Stimulated activated CD4-positive, alpha-beta T cell treated with anti-CD3 and anti-CD28 coated beads, TNF-alpha, amount 100 ng/mL, for 1 hour (primary cell): ENCODE results near the gene MRPL43.
A peak's percentile ranks its signal among the peaks of the same experiment; 100 is the strongest.
"Not testable (repeated sequence)": the region's sequence is repeated elsewhere in the genome, so short reads cannot be mapped to it uniquely, and the experiment has no call there.

ENCODE experiments used
- DNase-seq, 3 donors: peaks; one replicate each; pipeline ENCODE4 v3.0.0-alpha.2; 2020; ENCODE audit warnings: low read depth in 3 of 3, low spot score in 1 of 3

The MRPL43 gene

DNA sequence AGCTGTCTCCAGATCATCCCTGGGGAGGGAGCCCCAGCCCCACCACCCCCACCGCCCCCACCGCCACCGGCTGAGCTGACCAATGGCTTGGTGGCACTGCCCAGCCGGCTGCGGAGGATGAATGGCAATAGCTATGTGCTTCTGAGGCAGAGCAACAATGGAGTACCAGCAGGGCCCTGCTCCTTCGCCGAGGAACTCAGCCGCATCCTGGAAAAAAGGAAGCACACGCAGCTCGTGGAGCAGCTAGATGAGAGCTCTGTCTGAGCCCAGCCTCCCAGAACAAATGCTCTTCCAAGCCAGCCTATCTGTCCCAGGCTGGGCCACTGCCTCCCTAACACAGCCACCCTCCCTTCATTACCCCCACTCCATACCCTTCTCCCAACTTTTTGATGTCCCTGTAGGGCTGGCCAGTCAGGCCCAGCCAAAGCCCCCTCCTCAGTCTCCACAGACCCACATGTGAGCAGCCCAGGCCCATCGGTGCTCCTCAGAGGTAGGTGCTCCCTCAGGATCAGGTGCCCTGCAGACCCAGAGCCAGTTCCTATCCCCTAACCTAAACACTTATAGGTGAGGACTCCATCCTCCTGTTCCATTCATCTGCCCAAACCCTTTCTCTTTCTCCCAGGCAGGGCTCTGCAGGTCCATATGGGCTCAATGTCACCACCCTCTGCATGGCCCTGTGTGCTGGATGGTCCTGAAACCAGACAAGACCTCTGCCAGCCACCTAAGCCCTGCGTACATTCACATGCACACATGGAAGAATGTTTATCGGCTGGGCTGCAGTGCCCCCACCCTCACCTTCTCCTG lies 3.2 kb downstream of the MRPL43 start:
- DNase-seq: no peak

DNA sequence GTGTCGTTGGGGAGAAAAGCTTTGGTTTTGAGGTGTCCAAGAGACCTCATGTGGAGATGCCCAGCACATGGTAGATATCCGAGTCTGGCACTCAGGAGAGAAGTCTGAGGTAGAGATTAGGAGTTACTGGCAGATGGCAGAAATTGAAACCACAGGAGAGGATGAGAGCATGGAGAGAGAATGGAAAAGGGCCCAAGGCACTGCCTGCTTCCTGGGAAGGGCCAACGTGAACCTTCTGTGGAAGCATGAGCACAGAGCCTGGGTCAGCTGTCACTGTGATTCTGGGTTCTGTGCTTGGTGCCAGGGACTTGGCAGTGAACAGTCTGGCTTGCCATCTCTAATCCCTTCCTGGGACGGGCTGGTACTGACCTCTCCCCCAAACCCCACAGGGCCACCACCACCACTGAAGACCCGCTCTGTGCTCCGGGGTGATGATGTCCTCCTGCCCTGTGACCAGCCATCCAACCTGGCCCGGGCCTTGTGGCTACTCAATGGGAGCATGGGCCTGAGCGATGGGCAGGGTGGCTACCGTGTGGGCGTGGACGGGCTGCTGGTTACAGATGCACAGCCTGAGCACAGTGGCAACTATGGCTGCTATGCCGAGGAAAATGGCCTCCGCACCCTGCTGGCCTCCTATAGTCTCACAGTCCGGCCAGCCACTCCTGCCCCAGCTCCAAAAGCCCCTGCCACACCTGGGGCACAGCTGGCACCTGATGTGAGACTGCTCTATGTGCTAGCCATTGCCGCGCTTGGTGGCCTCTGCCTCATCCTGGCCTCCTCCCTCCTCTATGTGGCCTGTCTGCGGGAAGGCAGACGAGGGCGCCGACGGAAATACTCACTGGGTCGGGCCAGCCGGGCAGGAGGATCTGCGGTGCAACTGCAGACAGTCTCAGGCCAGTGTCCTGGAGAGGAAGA lies 4.1 kb downstream of the MRPL43 start:
- no peak for DNase-seq

DNA sequence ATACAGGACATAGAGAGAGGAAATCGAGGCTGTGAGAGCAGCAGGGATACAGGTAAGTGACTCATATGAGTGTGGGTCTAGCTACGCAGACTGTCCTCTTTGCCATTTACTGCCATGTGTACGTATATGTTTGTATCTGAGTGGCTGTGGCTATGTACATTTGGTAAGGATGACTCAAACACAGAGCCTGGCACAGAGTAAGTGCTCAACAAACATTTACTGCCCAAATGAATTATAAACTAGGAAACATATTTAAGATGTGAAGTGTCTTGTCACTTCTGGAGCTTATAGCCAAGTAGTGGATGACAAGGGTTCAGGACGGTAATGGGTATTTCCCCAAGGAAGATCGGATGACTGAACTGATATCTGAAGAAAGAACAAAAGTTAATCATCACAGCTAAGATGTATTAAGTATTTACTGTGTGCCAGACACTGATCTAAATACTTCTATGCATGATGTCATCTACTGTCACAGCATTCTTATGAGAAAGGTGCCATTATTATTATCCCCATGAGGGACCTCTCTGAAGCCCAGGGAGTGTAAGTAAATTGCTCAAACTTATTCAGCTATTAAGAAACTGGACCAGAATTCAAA lies 6.0 kb downstream of the MRPL43 start:
- DNase-seq: no peak

DNA sequence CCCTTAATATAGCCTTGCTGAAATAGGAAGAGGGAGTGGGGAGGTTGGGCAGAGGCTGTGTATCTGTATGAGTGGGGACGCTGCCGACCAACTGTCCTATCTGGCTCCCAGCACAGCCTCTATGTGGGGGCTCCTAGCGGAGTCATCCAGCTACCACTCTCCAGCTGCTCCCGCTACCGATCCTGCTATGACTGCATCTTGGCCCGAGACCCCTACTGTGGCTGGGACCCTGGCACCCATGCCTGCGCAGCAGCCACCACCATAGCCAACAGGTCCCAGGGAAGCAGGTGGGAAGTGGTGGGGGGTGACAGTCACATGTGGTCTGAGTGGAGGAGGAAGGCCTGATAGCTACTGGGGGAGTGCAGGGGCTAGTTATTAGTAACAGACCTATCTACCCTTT lies 6.6 kb downstream of the MRPL43 start:
- no peak for DNase-seq

DNA sequence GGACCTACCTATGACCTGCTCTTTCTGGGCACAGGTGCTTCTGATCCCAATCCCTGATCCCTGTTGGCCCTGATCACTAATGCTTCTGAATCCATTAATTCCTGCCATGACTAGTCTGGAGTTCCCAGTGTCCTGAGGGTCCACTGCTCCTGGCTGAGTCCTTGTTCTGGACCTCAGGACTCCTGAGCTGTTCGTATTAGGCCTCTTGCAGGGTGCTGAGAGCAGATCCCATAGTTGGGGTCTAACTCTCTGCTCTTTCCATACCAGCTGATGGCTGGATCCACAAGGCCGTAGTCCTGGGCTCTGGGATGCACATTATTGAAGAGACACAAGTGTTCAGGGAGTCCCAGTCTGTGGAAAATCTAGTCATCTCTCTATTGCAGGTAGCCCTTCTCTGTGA lies 7.0 kb downstream of the MRPL43 start:
- no peak for DNase-seq

DNA sequence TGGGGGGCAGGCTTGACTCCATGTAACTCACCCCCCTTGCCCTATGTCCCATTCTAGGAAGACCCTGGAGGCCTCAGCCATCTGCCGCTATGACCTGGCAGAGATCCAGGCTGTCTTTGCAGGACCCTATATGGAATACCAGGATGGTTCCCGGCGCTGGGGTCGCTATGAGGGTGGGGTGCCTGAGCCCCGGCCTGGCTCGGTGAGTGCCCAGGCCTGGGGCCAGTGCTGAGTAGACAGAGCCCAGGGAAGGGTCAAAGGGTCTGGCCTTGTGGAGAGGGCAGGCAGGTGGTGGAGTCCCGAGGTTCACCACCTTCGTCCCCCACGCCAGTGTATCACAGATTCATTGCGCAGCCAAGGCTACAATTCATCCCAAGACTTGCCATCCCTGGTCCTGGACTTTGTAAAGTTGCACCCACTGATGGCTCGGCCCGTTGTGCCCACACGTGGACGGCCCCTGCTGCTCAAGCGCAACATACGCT lies 7.5 kb downstream of the MRPL43 start:
- no peak for DNase-seq

DNA sequence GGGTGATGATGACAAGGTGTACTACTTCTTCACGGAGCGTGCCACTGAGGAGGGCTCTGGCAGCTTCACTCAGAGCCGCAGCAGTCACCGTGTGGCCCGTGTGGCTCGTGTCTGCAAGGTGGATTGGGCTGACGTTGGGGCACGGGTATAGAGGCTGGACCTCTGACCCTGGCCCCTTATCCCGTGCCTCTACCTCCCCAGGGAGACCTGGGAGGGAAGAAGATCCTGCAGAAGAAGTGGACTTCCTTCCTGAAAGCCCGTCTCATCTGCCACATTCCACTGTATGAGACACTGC lies 8.4 kb downstream of the MRPL43 start:
- DNase-seq: no peak

DNA sequence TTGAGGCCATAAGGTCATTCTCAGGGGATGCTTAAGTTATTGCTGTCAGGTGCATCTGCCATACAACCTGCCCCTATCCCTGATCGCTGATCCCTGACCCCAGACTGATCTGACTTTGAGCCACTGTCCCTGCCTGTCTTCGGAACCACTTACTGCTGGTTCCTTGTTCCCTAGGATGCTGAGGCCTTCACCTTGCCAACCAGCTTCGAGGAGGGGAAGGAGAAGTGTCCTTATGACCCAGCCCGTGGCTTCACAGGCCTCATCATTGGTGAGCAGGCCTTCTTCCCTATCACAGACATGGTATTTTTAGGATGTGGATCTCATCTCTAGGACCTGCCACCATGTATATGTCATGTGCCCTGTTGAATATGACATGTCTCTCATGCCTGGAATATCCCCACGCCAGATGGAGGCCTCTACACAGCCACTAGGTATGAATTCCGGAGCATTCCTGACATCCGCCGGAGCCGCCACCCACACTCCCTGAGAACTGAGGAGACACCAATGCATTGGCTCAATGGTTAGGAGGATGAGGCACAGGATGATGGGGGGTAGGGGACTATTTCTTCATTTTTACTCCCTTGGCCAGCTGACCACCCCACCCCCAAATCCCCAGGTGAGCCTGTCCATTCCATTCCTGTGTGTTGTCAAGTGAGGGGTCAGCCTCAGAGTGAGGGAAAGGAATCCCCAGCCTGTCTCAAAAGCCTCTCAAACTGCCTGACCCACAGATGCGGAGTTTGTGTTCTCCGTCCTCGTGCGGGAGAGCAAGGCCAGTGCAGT lies 9.0 kb downstream of the MRPL43 start:
- no peak for DNase-seq

DNA sequence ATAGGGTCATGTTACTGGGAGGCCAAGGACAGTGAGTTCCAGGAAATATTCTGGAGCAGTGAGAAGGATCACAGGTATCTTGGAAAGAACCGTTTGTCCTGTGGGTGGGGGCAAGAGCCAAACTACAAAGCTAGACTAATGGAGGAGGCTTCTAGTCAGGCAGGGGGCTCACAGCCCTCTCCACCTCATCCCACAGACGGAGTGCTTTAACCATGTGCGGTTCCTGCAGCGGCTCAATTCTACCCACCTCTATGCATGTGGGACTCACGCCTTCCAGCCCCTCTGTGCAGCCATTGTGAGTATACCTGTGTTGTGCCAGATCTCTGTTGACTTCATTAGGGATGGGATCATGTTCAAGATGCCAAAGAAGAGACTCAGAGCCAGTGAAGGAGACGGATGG lies 9.9 kb downstream of the MRPL43 start:
- DNase-seq: no peak

DNA sequence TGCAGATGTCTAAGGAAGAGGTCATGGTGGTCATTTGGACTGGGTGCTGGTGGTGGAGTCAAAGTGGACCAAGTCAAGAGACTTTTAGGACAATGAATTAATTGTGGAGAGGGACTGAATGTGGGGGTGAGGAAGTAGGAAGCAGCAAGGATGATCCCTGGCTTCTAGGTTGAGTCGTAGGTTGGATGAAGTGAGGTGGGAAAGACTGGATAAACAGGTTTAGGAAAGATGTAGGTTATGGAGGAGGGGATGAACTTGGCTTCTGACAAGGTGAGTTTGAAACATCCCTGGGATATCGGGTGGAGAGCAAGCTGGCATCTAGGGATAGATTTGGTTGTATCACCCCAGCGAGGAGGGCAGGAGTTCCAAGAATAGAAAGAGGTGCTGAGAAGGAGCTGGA lies 10.4 kb downstream of the MRPL43 start:
- no peak for DNase-seq

DNA sequence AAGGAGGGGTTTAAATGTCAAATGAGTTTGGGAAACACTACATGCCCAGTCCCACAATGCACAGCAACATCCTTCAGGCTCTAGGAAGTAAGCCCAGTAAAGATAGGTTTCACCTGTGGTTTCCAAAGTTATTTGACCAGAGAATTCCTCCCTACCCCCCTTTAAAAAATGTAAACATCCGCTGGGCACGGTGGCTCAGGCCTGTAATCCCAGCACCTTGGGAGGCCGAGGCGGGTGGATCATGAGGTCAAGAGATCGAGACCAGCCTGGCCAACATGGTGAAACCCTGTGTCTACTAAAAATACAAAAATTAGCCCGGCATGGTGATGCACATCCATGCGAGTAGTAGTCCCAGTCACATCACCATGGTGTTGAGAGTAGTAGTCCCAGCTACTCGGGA lies 11.9 kb downstream of the MRPL43 start:
- not testable (repeated sequence) for DNase-seq

DNA sequence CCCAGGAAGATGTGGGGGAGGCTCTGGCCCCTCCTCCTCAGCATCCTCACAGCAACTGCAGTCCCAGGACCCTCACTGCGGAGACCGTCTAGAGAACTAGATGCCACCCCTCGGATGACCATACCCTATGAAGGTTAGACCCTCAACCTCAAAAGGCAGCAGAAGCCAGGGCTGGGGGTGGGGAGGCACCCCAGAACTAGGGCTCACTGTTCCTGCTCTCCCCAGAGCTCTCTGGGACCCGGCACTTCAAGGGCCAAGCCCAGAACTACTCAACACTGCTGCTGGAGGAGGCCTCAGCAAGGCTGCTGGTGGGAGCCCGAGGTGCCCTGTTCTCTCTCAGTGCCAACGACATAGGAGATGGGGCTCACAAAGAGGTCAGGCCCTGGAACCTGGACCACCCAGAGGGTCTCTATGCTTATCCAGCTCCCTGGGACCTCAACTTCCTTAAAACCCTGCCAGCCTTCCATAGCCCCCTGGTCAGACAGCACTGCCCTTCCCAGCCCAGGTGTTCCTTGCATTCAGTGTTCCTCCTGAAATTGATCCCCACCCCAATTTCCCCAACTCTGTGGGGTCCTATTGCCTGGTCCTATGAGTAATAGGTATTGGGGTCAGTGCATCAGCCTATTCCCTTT lies 14.3 kb downstream of the MRPL43 start:
- DNase-seq: no peak

DNA sequence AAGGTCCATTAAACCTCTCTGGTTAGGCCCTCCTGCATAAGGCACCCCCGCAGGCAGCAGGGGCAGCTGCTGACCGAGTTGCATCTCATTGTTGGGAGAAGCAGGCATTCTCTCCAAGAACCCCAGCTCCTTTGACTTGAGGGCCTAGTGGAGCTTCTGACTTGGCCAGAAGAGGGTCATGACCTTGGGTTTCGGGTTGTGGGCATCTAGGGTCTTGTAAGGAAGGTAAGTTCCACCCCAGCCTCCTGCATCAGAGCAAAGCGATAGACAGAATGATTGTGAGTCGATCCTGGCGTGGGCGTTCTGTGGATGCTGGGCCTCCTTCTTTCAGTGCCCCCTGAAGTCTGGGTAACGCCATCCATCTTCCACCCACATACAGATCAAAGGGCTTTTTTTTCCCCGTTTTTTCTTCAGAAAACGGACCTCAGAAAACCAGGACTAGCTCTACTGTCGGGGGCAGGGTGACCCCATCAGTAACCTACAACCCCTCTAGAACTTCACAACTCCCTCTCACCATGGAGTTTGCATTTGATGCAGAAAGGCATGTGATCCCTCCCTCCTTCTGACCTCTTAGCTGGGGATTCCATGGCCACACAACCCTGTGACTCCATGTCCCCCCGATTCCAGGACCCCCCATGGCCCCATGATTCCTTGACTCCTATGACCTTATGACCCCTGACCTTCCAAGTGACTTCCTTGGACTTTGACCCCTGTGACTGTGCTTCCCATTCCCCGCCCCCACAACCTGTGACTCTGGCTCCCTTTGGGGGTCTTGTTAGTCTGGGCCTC lies 15.0 kb downstream of the MRPL43 start:
- no peak for DNase-seq

DNA sequence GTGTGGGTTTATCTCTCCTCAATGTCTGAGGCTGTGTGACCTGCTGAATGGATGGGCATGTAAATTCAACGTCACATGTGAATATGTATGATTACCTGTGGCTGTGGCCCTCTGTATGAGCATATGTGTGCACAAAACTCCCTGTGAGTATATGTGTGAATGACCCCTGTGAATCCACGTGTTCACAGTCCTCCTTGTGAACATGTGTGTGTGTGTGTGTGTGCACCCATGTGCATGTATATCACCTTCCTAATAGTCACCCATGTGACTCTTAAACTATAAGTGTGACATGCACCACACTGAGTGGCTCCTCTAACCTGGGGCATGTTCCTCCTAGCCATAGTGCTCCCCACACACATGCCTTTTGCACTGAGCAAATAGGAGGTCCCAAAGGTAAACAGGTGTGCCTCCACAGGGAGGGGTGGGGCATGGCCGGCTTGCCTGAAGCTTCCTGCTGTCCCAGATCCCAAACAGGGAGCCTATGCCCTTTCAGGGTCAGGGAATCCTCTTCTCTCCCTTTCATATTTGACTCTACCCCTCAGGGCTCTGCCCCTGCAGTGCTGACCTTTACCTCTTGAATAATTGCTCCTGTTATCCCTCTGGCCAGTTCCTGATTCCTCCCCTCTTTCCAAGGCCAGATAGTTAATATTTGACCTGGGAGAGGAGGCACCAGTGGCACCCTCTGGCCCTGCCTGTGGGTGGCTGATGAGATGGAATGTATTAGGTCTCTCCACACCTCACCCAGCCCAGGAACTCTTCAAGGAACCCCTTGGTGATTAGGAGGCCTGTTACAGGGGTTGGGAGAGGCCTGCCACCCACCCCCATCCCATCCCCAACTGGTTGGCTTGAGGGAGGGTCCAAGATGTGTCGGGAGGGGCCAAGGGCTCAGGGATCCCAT lies 16.1 kb downstream of the MRPL43 start:
- no peak for DNase-seq

DNA sequence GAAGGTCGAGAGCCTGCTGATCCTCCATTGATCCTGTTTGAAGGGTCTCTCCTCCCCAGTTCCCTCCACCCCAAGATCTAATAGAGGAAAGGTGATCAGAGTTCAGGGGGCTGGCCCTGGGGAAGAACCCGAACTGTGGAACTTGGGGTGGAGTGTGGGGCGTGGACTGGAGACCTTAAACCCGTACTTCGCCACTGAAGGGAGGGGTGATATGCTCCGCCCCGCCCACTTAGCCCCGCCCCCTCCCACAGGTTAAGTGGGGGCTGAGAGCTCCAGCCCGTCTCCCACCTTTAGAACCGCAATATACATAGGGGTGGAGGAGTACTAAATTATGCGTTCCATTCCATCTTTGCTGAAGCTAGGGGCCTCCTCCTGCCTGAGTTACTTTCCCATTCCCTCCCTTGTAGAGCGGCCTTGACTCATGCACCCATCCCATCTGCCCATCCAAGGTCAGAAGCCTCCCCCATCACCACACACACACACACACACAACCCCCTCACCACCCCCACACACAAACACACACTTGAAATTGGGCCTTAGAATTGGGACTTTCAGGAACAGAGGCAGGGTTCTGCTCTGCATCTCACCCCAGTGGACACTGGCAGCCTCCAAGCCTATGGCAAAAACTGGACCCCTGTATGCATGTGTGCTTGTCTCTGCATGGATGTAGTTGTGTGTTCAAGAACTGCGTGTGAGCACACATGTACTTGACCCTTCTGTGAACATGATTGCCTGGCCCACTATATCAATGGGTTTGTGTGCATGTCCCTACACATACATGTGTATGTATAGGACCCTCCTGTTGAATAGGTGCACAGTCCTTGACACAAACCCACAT lies 17.0 kb downstream of the MRPL43 start:
- DNase-seq: peak in 1 of 3 donors; percentile 11

DNA sequence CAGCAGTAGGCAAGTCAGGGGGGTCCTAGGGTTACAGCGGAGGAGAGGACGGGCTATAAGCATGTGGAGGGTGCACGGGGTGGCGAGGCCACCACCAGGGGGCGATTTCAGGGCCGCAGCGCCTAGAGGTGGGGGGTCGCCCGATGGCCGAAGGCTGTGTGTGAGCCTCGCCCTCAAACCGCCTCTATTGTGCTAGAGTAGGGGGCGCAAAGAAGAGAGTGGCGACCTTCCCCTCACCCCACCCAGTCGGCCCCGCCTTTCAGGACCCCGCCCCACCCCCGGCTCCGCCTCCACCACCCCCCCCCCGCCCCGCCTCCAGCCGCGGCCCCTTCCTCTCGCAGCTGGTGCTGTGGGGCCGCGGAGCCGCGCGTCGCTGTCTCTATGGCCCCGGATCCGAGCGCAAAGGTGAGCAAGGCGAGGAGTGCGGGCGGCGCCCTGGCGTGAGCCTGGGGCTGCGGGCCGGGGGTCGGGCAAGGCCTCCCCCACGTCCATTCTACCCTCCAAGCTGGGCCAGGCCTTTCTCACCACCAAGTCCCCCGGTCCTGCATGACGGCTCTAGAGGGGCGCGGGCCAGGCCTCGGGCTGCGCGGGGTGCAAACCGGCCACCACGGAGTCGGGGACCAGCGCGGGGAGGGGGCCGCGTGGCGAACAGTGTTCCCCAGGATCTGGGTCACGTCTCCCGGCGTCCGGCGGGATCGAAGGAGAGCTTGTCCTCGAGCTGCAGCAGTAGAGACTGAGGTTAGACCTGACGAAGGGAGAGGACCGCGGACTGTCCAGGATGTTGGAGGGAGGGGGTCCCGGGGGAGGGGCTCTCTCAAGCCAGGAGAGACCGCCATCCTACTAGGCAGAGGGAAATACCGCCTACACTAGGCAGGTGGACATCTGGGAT lies 17.9 kb downstream of the MRPL43 start, which contains the start of gene SEMA4G:
TSS of gene SEMA4G (plus strand) at position 318 of the 889 bp plus-strand sequence. CDS start 3,409 bp downstream, outside the sequence.
- DNase-seq: peak in 1 of 3 donors; percentile 36

DNA sequence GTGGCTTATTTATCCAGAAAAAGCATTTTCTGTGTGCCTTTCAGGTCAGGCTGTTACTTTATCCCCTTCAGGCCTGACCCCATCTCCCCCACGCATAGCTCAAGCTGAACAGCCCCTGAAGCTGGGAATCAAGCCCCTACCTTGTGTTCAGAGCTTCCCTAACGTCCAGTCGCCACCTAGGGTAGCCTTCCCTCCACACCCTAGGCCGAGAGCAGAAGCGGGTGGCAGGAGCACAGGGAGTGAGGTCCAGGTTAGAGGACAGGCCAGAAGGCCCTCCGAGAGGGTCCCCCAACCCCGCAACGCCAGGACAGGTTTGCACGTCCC lies 18.5 kb downstream of the MRPL43 start:
- DNase-seq: no peak
